SH-SY5Y (cell line): ENCODE results near the gene S100A5.

Experiments used
- GATA2 ChIP-seq: IDR thresholded peaks from 2 replicates; pipeline ENCODE4 v1.6.1; 2011; ENCODE audit warnings: mild to moderate bottlenecking, low read depth, low read length
- GATA3 ChIP-seq: IDR thresholded peaks from 2 replicates; pipeline ENCODE4 v1.6.1; 2011; ENCODE audit warnings: low read depth, mild to moderate bottlenecking, low read length, moderate library complexity

Gene S100A5

DNA sequence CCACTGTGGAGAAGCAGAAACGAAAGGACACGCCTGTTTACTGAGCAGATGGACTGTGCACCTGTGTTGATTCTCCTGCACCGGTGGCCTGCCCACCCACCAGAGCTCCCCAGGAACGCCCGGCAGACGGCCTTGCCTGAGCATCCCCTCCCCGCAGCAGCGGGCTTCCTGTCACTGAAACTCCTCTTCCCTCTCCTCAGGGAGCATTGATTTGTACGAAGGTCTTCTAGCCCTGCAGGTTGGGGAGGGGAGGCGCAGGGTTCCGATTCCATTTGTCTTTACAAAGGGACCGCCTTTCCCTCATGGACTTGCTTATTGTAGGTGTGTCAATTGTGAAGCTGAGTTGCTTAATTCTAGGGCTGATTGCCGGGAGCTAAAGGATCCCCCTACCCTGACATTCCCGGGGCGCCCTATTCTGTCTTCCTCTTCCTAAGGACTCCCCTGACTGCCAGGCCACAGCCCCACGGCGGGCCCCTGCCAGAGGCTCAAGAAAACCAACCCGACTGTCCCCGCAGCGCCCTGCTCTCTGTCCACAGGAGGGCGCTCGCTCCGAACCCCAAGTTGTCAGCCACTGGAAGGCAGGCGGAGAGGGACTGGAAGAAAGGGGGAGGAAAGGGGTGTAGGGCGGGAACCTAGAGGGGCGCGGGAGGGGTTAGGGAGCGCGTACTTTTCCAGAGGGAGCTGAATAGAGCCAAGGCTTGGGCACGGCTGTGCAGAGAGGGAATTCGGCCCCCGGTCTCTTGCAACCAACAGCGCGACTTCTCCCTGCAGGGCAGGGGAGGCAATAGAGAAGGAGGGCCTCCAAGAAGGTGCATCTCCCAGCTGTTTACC is 7.8 kb downstream of the S100A5 start:
- TF ChIP-seq GATA2 (no peak), GATA3 (no peak)

DNA sequence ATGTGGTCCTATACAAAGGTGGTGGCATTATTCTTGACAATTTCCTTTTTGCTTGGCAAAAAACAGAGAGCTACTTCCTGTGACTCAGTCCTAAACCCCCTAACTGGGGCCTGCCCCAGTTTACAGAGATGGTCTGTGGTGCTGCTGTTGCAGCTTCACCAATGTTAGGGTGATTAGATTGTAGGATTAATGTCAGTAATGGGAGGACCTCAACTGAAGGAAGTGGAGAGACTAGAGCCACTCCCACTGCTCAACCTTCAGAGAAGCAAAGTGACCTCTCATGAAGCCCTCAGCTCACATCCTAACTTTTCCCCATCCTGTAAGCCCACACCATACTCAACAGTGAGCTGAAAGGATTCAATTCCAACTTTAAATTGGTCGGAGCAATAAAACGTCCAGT is 8.6 kb downstream of the S100A5 start:
- TF ChIP-seq GATA2 (no peak), GATA3 (no peak)

DNA sequence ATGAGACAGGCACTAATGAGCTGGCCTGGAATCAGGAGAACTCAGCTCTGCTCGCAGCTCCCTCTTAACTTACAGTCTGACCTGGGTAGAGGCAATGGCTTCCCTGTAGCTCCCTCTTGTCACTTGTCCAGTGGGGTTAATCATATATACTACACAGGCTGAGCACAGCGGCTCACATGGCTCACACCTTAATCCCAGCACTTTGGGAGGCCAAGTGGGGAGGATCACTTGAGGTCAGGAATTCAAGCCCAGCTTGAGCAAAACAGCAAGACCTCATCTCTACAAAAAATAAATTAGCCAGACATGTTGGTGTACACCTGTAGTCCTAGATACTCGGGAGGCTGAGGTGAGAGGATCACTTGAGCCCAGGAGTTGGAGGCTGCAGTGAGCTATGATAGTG is 9.1 kb downstream of the S100A5 start:
- TF ChIP-seq GATA3 = no peak

DNA sequence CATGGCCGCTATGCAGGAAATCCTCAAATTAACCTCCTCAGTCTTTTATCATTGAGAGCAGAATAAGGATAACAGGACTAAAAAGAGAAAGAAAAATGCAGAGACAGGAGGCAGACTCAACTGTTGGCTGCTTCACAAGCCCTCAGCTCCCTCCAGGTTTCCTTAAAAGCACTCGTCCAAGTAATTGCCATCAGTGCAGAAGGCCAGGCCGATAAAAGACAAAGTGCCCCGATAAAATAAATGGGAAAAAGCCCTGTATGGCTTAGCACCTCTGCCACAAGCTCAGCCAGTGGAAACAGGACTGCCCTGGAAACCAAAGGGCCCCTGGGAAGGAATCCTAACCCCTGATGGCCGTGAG is 13.1 kb downstream of the S100A5 start:
- no peak for TF ChIP-seq GATA2
- TF ChIP-seq GATA3 = no peak

DNA sequence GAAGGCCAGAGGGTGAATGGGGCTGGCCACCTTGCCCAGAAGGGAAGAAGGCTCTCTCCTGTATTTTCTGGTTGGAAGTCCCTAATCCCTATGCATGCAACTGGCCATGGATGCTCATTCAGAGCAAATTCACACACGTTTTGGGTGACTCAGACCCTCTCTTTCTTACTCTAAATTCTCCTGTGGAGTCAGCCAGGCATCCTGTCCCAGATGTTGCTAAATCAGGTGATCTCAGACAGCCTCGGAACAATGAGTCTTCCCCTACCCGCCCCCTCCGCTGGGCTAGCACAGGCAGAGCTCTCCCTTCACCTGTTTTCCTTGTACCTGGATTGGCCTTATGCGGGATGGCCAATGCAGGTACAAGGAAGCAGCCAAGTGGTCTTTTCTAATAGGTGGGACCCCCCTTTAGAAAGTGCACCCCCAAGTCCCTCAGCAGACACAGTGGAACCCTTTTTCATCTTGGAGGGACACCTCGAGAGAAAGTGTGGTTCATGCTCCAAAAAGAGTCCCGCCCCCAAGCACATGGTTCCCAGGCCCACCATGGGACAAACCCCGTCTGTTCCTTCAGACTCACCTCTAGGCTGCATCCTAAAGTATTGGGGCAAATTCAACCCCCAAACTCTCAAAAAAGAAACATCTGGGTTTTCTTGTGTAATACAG is 13.6 kb downstream of the S100A5 start:
- no peak for TF ChIP-seq GATA2
- no peak for TF ChIP-seq GATA3

DNA sequence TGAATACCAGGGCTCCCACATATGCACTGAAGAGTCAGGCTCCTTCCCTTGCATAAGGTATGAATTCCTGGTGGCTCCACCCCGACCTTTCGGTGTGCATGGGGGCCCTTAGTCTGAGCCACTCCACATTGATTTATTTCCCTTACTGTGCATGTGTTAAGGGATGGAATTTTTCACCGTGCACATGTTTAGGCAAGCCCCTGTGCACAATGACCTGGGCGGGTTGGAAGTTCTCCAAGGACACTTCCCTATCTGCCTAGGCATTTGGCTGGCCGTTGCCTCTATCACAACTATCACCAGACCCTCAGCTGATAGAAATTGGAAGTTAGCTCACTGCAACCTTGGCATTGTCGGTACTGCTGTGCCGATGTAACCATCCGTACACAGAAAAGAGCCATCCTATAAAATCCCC is 14.6 kb downstream of the S100A5 start:
- TF ChIP-seq GATA2 (peak; percentile 36; the same call in 1 of the 2 replicates), GATA3 (no peak)

DNA sequence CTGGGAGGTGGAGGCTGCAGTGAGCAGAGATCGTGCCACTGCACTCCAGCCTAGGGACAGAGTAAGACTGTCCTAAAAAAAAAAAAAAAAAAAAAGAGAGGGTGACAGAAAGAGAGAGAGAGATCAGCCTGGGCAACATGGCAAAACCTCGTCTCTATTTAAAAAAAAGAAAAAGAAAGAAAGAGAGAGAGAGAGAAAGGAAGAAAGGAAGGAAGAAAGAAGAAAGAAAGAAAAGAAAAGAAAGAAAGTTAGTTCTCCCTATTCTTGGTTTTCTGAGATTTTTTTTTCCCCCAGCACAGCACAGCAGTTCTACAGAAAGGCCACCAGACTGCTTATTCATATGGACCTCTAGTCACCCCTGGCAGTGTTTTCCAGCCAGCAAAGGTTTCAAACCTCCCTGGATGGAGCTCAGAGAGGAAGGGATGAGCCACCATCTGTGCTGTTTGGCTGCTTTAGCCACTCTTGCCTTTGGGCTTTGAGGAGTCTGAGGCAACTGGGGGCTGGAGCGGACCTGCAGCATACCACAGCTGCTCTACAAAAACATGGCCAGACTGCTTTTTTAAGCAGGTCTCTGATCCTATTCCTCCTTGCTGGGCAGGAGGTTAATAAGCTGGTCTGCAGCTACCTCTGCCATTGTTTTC is 15.5 kb downstream of the S100A5 start:
- TF ChIP-seq GATA2 (no peak), GATA3 (no peak)

DNA sequence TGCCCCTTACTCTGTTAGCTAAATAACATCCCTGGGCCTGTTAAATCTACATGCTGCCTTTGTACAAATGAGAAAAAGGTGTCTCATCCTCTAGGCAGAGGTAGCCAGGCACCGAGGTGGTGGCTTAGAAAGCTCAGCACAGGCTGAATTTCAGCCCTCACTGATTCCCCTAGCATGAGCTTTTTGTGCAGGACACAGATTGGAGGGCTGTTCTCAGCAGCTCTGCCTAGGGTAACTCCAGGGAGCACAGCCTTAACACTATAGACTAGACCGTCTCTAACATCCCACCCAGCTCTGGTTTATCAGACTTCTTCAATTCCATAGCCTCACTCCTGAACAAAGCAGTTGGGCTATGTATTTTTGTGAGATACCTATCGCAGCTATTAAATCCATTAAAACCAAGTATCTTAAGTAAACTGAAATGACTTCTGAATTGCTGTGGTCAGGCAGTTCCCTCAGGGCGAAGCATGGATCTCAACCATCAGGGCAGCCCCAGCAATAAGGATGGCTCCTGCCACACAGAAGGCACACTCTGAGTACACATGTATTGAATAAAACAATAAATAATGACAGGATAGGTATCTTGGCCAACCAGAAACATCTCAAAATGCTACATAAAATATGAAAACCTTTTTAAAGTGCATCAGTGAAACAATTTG is 19.8 kb downstream of the S100A5 start:
- peak; percentile 34; the same call in 1 of the 2 replicates for TF ChIP-seq GATA2
- no peak for TF ChIP-seq GATA3

DNA sequence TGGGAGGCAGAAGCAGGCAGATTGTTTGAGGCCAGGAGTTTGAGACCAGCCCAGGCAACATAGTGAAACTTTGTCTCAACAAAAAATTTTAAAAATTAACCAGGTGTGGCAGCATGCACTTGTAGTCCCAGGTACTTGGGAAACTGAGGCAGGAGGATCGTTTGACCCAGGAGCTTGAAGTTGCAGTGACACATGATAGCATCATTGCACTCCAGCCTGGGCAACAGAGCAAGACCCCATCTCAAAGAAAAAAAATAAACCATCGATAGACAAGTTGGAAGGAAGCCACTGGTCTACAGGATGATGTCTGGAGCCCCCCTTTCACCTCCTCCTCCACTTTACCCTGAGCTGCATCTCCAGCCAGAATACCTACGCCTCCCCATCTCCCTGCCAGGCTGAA is 21.5 kb downstream of the S100A5 start:
- TF ChIP-seq GATA2 (no peak), GATA3 (no peak)

DNA sequence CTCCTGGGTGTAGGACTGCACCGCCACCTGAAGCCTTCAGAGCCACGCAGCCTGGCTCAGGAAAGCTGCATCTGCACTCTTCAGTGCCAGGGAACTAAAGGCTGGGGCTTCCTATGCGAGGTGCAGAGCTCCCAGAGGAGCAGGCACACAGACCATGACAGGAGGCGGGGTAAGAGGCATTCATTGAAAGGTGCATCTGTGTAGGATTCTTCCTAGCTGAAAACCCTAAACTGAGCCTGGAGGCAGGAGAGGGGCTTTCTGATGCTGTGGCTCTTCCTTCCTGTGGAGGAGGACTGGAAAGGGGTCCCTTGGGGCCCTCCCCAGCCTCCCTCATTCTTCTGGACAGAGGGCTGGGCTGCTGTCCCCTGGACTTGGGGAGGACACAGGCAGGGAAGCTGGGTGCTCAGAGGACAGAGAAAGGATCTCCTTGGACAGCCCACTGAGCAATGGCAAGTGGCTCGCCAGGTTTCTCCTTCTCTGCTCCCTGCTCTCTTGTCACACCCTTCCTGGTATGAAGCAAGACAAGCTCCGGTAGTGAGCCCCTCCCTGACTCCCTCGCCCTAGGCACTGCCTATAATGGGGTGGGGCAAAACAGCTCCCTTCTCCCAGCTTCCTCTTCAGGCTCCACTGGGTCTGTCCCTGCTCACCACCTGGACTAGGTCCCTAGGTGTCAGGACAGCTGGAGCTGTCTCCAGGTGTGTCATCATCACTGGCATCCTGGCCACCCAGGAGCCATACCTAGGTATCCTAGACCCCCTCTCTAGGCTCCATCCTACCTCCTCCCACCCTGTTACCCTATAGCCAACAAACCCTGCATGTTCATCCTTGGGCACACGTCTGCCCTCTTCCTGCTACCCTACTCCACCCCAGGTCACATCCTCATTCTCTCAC is 25.0 kb downstream of the S100A5 start:
- no peak for TF ChIP-seq GATA3
- TF ChIP-seq GATA2 = no peak

DNA sequence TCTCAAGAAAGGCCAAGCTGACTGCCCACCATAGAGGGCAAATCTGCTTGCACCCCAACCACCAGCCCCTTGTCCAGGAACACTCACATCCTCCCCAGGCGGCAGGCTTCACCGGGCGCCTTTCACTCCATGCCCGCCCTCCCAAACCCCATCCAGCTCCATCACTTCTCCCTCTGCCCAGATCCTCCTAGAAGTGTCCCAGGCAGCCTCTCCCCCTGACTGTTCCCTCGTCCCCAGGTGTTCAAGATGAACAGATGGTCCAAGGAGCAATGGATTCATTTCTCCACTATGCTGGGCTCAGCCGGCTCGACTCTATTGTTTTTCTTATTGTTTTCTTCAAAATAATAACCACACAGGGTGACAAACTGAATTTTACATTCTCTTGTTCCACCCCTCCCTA is 27.1 kb downstream of the S100A5 start:
- TF ChIP-seq GATA3 = no peak
- no peak for TF ChIP-seq GATA2

DNA sequence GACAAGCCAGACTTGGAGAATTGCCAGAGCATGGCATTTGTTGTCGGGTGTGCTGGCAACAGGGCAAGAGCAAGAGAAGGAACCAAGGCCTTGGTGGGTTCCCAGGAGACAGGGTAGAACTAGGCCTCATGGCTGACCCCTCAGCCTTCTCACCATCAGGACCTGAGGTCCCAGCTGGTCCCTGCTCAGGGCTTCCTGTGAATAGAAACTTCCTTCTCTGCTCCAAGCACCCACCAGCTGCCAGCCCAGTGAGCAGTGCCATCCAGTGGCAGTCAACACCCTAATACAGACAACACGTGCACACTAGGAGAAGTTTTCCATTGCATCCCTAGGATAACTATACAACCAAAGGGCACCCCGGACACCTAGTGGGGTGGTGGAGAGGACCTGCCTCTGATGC is 27.7 kb downstream of the S100A5 start:
- TF ChIP-seq GATA3 = no peak

DNA sequence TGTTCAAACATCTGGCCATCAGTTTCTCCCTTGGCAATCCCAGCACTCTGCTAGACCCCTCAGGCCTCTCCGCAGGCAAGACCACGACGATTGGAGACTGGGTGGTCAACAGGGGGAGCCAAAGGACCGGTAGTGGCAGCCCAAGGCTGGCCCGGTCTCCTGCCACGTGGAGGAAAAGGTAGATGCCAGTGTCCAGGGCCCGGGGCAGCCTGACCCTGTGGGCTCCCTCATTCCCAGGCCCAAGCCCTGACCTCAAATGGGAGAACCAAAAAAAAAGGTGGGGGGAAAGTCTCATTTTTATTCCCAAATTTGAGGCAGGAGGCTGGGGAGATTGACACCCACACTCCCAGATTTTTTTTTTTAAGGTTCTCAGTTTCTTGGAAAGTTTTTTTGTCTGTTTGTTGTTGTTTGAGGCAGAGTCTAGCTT is 29.7 kb downstream of the S100A5 start:
- no peak for TF ChIP-seq GATA3
- TF ChIP-seq GATA2 = no peak

DNA sequence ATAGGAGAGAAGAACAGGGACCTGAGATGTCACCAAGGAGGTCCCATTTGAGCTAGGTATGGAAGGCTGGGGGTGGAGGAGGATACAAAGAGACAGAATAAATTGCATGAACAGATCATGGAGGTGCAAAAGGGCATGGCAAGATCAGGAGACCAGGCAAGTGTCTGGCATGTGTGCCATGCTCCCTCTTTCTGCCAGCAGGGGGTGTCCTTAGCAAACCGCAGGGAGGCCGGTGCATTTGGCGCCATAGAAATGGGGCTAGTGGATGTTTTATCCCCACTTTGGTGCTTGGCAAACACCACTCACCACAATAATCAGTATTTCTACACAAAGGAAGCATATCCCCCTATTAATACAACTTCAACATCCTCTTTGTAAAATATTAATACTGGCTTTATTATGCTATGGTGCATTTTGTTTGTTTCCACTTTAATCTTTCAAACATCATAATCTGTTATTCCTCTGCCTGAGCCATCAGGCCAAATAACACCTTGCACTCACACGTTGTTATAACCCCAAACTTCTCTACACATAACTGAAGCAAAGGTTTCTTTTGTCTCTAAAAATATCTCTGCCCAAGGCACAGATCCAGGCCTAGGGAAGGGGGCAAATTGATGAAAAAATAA is 30.9 kb downstream of the S100A5 start:
- TF ChIP-seq GATA2 = no peak
- TF ChIP-seq GATA3 = no peak
